A549 (cell line): ENCODE data around the gene NEDD4L.

Experiments
- ELK1 ChIP-seq: fragments of 150-350 bp; IDR thresholded peaks from 2 replicates; pipeline ENCODE4 v1.6.1; 2014; ENCODE audit warnings: low read depth, mild to moderate bottlenecking, low read length
- HDAC2 ChIP-seq: fragments of 200-600 bp; sonication (generic); IDR thresholded peaks from 2 replicates; pipeline ENCODE4 v1.6.1; 2016
- POLR2A ChIP-seq: IDR thresholded peaks from 2 replicates; pipeline ENCODE4 v1.6.1; 2012; ENCODE audit warnings: mild to moderate bottlenecking, low read length
- POLR2AphosphoS2 ChIP-seq: conservative IDR thresholded peaks from 2 replicates; pipeline ENCODE4 v1.6.1; 2012; ENCODE audit warnings: low read length, improper control_type of control experiment, inconsistent platforms
- RAD21 ChIP-seq, 2 experiments: fragments of >200 bp in 1 of 2; sonication (Bioruptor Twin) in 1 of 2; formaldehyde crosslinking in 1 of 2; IDR thresholded peaks in 1 of 2; conservative IDR thresholded peaks in 1 of 2; 2 replicates in 1 of 2; 3 replicates in 1 of 2; pipeline ENCODE4 v1.6.1; 2012 to 2018; ENCODE audit warnings: inconsistent platforms in 1 of 2
- RCOR1 ChIP-seq: fragments of 150-350 bp; IDR thresholded peaks from 2 replicates; pipeline ENCODE4 v1.6.1; 2014; ENCODE audit warnings: antibody characterized with exemption, low read length, low read depth
- TF ChIP-seq, protein P1 (sequence below): fragments of >200 bp; sonication (Bioruptor Twin); formaldehyde crosslinking; IDR thresholded peaks from 3 replicates; pipeline ENCODE4 v1.5.1; 2016
- TF ChIP-seq, protein P2 (sequence below): fragments of 200-600 bp; sonication (generic); IDR thresholded peaks from 2 replicates; pipeline ENCODE4 v1.6.1; 2016; ENCODE audit warnings: antibody characterized with exemption, mild to moderate bottlenecking, moderate library complexity
- TF ChIP-seq, protein P3 (sequence below): fragments of >200 bp; sonication (Bioruptor Twin); formaldehyde crosslinking; IDR thresholded peaks from 3 replicates; pipeline ENCODE4 v1.6.1; 2016

DNA sequence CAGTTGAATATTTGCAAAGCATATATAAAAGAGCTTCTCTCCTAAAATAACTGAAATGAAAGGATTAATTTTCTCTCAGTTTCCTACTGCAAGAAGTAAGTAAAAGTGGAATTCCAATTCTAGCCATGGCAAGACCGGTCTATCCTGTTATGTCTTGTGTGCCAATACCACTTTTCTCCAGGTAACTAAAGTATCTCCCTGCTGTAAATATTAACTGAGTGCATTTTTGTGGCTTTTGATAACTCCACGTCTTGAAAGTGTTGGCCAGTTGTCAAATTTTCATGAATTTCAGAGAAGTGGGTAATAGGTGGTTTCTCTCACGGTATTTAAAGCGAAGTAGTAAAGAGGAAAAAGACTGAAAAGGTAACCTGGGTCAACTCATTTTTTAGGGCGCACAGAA lies 225.9 kb downstream of the NEDD4L start:
- TF ChIP-seq, protein P1, sequence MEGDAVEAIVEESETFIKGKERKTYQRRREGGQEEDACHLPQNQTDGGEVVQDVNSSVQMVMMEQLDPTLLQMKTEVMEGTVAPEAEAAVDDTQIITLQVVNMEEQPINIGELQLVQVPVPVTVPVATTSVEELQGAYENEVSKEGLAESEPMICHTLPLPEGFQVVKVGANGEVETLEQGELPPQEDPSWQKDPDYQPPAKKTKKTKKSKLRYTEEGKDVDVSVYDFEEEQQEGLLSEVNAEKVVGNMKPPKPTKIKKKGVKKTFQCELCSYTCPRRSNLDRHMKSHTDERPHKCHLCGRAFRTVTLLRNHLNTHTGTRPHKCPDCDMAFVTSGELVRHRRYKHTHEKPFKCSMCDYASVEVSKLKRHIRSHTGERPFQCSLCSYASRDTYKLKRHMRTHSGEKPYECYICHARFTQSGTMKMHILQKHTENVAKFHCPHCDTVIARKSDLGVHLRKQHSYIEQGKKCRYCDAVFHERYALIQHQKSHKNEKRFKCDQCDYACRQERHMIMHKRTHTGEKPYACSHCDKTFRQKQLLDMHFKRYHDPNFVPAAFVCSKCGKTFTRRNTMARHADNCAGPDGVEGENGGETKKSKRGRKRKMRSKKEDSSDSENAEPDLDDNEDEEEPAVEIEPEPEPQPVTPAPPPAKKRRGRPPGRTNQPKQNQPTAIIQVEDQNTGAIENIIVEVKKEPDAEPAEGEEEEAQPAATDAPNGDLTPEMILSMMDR = no peak
- TF ChIP-seq, protein P2, sequence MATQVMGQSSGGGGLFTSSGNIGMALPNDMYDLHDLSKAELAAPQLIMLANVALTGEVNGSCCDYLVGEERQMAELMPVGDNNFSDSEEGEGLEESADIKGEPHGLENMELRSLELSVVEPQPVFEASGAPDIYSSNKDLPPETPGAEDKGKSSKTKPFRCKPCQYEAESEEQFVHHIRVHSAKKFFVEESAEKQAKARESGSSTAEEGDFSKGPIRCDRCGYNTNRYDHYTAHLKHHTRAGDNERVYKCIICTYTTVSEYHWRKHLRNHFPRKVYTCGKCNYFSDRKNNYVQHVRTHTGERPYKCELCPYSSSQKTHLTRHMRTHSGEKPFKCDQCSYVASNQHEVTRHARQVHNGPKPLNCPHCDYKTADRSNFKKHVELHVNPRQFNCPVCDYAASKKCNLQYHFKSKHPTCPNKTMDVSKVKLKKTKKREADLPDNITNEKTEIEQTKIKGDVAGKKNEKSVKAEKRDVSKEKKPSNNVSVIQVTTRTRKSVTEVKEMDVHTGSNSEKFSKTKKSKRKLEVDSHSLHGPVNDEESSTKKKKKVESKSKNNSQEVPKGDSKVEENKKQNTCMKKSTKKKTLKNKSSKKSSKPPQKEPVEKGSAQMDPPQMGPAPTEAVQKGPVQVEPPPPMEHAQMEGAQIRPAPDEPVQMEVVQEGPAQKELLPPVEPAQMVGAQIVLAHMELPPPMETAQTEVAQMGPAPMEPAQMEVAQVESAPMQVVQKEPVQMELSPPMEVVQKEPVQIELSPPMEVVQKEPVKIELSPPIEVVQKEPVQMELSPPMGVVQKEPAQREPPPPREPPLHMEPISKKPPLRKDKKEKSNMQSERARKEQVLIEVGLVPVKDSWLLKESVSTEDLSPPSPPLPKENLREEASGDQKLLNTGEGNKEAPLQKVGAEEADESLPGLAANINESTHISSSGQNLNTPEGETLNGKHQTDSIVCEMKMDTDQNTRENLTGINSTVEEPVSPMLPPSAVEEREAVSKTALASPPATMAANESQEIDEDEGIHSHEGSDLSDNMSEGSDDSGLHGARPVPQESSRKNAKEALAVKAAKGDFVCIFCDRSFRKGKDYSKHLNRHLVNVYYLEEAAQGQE = no peak
- TF ChIP-seq ELK1 (no peak), RCOR1 (no peak), POLR2A (no peak), POLR2AphosphoS2 (no peak), RAD21 (conservative IDR thresholded peaks at IDR 0.05 in 1 of 2, IDR thresholded peaks at IDR 0.05 in 1 of 2) (no peak), HDAC2 (no peak)
- TF ChIP-seq, protein P3, sequence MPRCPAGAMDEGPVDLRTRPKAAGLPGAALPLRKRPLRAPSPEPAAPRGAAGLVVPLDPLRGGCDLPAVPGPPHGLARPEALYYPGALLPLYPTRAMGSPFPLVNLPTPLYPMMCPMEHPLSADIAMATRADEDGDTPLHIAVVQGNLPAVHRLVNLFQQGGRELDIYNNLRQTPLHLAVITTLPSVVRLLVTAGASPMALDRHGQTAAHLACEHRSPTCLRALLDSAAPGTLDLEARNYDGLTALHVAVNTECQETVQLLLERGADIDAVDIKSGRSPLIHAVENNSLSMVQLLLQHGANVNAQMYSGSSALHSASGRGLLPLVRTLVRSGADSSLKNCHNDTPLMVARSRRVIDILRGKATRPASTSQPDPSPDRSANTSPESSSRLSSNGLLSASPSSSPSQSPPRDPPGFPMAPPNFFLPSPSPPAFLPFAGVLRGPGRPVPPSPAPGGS = no peak
